ENCODE results near the gene OR1B1. TPM values are rescaled to one million over a fixed set of nuclear protein-coding genes. Genes with fewer than 3 reads are reported as not detected.
"Not testable (repeated sequence)": the region's sequence is repeated elsewhere in the genome, so short reads cannot be mapped to it uniquely, and the experiment has no call there.

Gene OR1B1
- total RNA-seq: not detected

GRCh38 chr9:122657527-122657926 lies at the start of gene OR1B1:
Gene OR1B1 (minus strand): TSS chr9:122657627.
- ATAC-seq: no peak

- no peak for ATAC-seq
Measured at GRCh38 chr9:122695696-122696095, 38.3 kb upstream of the OR1B1 start.

GRCh38 chr9:122684851-122685250 lies 27.4 kb upstream of the OR1B1 start:
- ATAC-seq: no peak

GRCh38 chr9:122672481-122672880 lies 15.1 kb upstream of the OR1B1 start:
- no peak for ATAC-seq

- no peak for ATAC-seq
Measured at GRCh38 chr9:122661416-122661815, 4.0 kb upstream of the OR1B1 start, which contains the start of gene OR1L1. Gene OR1L1 (plus strand): TSS chr9:122661716. CDS start chr9:122661716, 0 bp downstream.

- ATAC-seq: no peak
Measured at GRCh38 chr9:122656378-122656777, 1.0 kb downstream of the OR1B1 start.

- ATAC-seq: no peak
Measured at GRCh38 chr9:122642226-122642625, 15.2 kb downstream of the OR1B1 start.

GRCh38 chr9:122619996-122620395 lies 37.4 kb downstream of the OR1B1 start:
- no peak for ATAC-seq

GRCh38 chr9:122614362-122614761 lies 43.1 kb downstream of the OR1B1 start, which contains the start of gene OR1Q1:
Gene OR1Q1 (plus strand): TSS chr9:122614738. CDS start chr9:122614738, 0 bp downstream.
- no peak for ATAC-seq

GRCh38 chr9:122609804-122610203 lies 47.6 kb downstream of the OR1B1 start:
- ATAC-seq: no peak

- no peak for ATAC-seq
Measured at GRCh38 chr9:122606587-122606986, 50.8 kb downstream of the OR1B1 start.

- no peak for ATAC-seq
Measured at GRCh38 chr9:122605691-122606090, 51.7 kb downstream of the OR1B1 start.

GRCh38 chr9:122583284-122583683 lies 74.1 kb downstream of the OR1B1 start, which contains the start of gene OR1L8:
Gene OR1L8 (minus strand): TSS chr9:122583384. CDS start chr9:122568477, 14,907 bp downstream.
- not testable (repeated sequence) for ATAC-seq

GRCh38 chr9:122580360-122580759 lies 77.1 kb downstream of the OR1B1 start:
- ATAC-seq: no peak

- no peak for ATAC-seq
Measured at GRCh38 chr9:122579874-122580273, 77.6 kb downstream of the OR1B1 start.

Other genes starting within 250 kb of the OR1B1 start
- not detected for gene OR1J1, start 179.7 kb downstream of the OR1B1 start, total RNA-seq
- gene OR1J2, start 146.8 kb downstream of the OR1B1 start, total RNA-seq: not detected
- 0.20 TPM for gene OR1J4, start 138.5 kb downstream of the OR1B1 start, total RNA-seq
- gene OR1N1, start 130.3 kb downstream of the OR1B1 start, total RNA-seq: not detected
- not detected for gene OR1N2, start 104.5 kb downstream of the OR1B1 start, total RNA-seq
- gene OR1L8, start 74.2 kb downstream of the OR1B1 start, total RNA-seq: not detected
- not detected for gene OR1Q1, start 42.9 kb downstream of the OR1B1 start, total RNA-seq
- gene OR1L1, start 4.1 kb upstream of the OR1B1 start, total RNA-seq: not detected
- gene OR1L3, start 17.5 kb upstream of the OR1B1 start, total RNA-seq: not detected
- not detected for gene OR1L4, start 66.4 kb upstream of the OR1B1 start, total RNA-seq
- not detected for gene OR1L6, start 84.7 kb upstream of the OR1B1 start, total RNA-seq
- not detected for gene OR5C1, start 131.3 kb upstream of the OR1B1 start, total RNA-seq
- not detected for gene OR1K1, start 142.5 kb upstream of the OR1B1 start, total RNA-seq
- 8.6 TPM for gene PDCL, start 171.0 kb upstream of the OR1B1 start, total RNA-seq
- gene RC3H2, start 247.7 kb upstream of the OR1B1 start, total RNA-seq: 31.3 TPM

Data from esophagus mucosa (tissue), 1 donor.